Panc1 (cell line): ENCODE data around the gene KLF14. TPM values are rescaled to one million over a fixed set of nuclear protein-coding genes. Genes with fewer than 3 reads are reported as not detected.

Experiments
- ATAC-seq: fragments of 200-7000 bp; cut with Tn5 transposase; 2 replicates; pipeline ENCODE4 v1.9.1; 2020; ENCODE audit warnings: mild to moderate bottlenecking, moderate library complexity
- BruUV-seq: library from RNA; stranded (reverse); fragments of 400-500 nt; replicated peaks from 2 replicates; lab custom pipeline; 2021; lab: Mats Ljungman, UMichigan
- CTCF ChIA-PET: fragments of 300-600 bp; sonication (Branson Sonifier 250); formaldehyde crosslinking; loops from one replicate; lab custom pipeline; 2022; ENCODE audit warnings: antibody characterized with exemption; lab: Charles Lee
- POLR2A ChIA-PET: fragments of 300-600 bp; sonication (Branson Sonifier 250); formaldehyde crosslinking; loops from one replicate; lab custom pipeline; 2022; ENCODE audit warnings: antibody characterized with exemption; lab: Charles Lee
- DNase-seq: peaks from one replicate; pipeline ENCODE4 v3.0.0-alpha.2; 2010; ENCODE audit warnings: low read depth, low spot score
- H3K27ac ChIP-seq: 2 replicates; pipeline ENCODE4 v1.5.1; 2011; ENCODE audit warnings: mild to moderate bottlenecking, low read length, inconsistent platforms
- H3K27me3 ChIP-seq: fragments of 200-500 bp; sonication (Bioruptor generic); 2 replicates; pipeline ENCODE4 v1.6.0; 2014; ENCODE audit warnings: low read length, inconsistent platforms; ENCODE audit not compliant: control insufficient read depth, insufficient read depth
- H3K36me3 ChIP-seq: fragments of 200-500 bp; sonication (Bioruptor generic); 2 replicates; pipeline ENCODE4 v1.5.1; 2014; ENCODE audit warnings: inconsistent platforms, mild to moderate bottlenecking, low read length, moderate library complexity; ENCODE audit not compliant: control insufficient read depth, insufficient read depth
- H3K4me1 ChIP-seq: 2 replicates; pipeline ENCODE4 v1.5.1; 2011; ENCODE audit warnings: inconsistent platforms, mild to moderate bottlenecking, low read length, moderate library complexity; ENCODE audit not compliant: control insufficient read depth, insufficient read depth
- H3K4me3 ChIP-seq, 2 experiments: 2 replicates each; pipeline ENCODE4 v1.5.1; 2011 to 2012; ENCODE audit warnings: low read depth in 2 of 2, low read length in 2 of 2, mild to moderate bottlenecking in 2 of 2, inconsistent platforms in 1 of 2, moderate library complexity in 1 of 2
- H3K9me3 ChIP-seq: fragments of 200-500 bp; sonication (Bioruptor generic); 2 replicates; pipeline ENCODE4 v1.5.1; 2014; ENCODE audit warnings: low read depth, mild to moderate bottlenecking, inconsistent platforms, low read length, moderate library complexity; ENCODE audit not compliant: control insufficient read depth, insufficient read depth
- POLR2AphosphoS5 ChIP-seq: IDR thresholded peaks from 2 replicates; pipeline ENCODE4 v1.6.1; 2012; ENCODE audit warnings: mild to moderate bottlenecking, low read depth, low read length, moderate library complexity
- REST ChIP-seq, 2 experiments: IDR thresholded peaks; 2 replicates each; pipeline ENCODE4 v1.6.1; 2011 to 2012; ENCODE audit warnings: low read depth in 2 of 2, control low read depth in 1 of 2, low read length in 1 of 2, mild to moderate bottlenecking in 1 of 2, moderate library complexity in 1 of 2; ENCODE audit not compliant: insufficient read depth in 1 of 2
- SIN3A ChIP-seq: IDR thresholded peaks from 2 replicates; pipeline ENCODE4 v1.6.1; 2012; ENCODE audit warnings: low read depth, mild to moderate bottlenecking, low read length, moderate library complexity, borderline replicate concordance; ENCODE audit not compliant: insufficient read depth
- TCF7L2 ChIP-seq: IDR thresholded peaks from 2 replicates; pipeline ENCODE4 v1.6.1; 2011; ENCODE audit warnings: mild to moderate bottlenecking, low read depth, low read length, inconsistent platforms
- in situ Hi-C: cut with HindIII; loops from 2 replicates; pipeline ENCODE4 v1.10.0; 2016; ENCODE audit warnings: low sequenced_read_pairs, low pct_unique_long_range_greater_than_20kb
- intact Hi-C: fragments of 100-400 bp; cut with micrococcal nuclease; formaldehyde crosslinking; loops from one replicate; pipeline ENCODE4 v1.10.0; 2022; ENCODE audit not compliant: unreplicated experiment
- total RNA-seq: library from RNA; stranded (reverse); gene quantifications from one replicate; pipeline ENCODE4 v1.2.1, GENCODE V29; 2021; ENCODE audit not compliant: unreplicated experiment
- TF ChIP-seq, protein P1 (sequence below): fragments of 450-650 bp; IDR thresholded peaks from 2 replicates; pipeline ENCODE4 v1.5.1; 2017; ENCODE audit warnings: mild to moderate bottlenecking

Gene KLF14
- total RNA-seq, 1 experiment from 2014 or later = 0.39 TPM

- no peaks in the 10 kb centered on the region for H3K4me1 ChIP-seq
- H3K9me3 ChIP-seq = no peaks in the 10 kb centered on the region
- ATAC-seq (no peak), DNase-seq (no peak)
- H3K36me3 ChIP-seq = no peaks in the 10 kb centered on the region
- intact Hi-C loops = no loop called here
- in situ Hi-C loops = no loop called here
- TF ChIP-seq POLR2AphosphoS5 (no peak), SIN3A (no peak), TCF7L2 (no peak), REST (IDR thresholded peaks at IDR 0.05; ENCODE audit: insufficient read depth in 1 of 2, low read depth in 2 of 2, low read length in 1 of 2) (no peak)
- TF ChIP-seq, protein P1, sequence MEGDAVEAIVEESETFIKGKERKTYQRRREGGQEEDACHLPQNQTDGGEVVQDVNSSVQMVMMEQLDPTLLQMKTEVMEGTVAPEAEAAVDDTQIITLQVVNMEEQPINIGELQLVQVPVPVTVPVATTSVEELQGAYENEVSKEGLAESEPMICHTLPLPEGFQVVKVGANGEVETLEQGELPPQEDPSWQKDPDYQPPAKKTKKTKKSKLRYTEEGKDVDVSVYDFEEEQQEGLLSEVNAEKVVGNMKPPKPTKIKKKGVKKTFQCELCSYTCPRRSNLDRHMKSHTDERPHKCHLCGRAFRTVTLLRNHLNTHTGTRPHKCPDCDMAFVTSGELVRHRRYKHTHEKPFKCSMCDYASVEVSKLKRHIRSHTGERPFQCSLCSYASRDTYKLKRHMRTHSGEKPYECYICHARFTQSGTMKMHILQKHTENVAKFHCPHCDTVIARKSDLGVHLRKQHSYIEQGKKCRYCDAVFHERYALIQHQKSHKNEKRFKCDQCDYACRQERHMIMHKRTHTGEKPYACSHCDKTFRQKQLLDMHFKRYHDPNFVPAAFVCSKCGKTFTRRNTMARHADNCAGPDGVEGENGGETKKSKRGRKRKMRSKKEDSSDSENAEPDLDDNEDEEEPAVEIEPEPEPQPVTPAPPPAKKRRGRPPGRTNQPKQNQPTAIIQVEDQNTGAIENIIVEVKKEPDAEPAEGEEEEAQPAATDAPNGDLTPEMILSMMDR = no peak
- ChIA-PET POLR2A (no interaction called here), CTCF (no interaction called here)
- no peak overlapping the region for H3K4me3 ChIP-seq
- no peak overlapping the region for H3K27ac ChIP-seq
- BruUV-seq = no TSS peak
- peaks cover 2% of the 10 kb centered on the region; the same call in 1 of the 2 replicates for H3K27me3 ChIP-seq
These were observed 34.3 kb downstream of the KLF14 start for GRCh38 chr7:130699686-130700085.

- Histone ChIP-seq H3K4me1 (no peaks in the 10 kb centered on the region), H3K9me3 (no peaks in the 10 kb centered on the region), H3K36me3 (no peaks in the 10 kb centered on the region), H3K4me3 (no peak overlapping the region), H3K27me3 (no peaks in the 10 kb centered on the region), H3K27ac (no peak overlapping the region)
- CTCF ChIA-PET = no interaction called here
- ATAC-seq (no peak), DNase-seq (no peak)
- intact Hi-C loops = no loop called here
- TF ChIP-seq TCF7L2 (no peak), POLR2AphosphoS5 (no peak), REST (IDR thresholded peaks at IDR 0.05; ENCODE audit: insufficient read depth in 1 of 2, low read depth in 2 of 2, low read length in 1 of 2) (no peak)
- TF ChIP-seq, protein P1 = no peak
- BruUV-seq = no TSS peak
- POLR2A ChIA-PET = no interaction called here
- in situ Hi-C loops = no loop called here
These were observed 36.2 kb downstream of the KLF14 start for GRCh38 chr7:130697820-130698219.
